GM12878 (cell line): ENCODE measurements around the gene IFT25. TPM values are rescaled to one million over a fixed set of nuclear protein-coding genes. Genes with fewer than 3 reads are reported as not detected.

Experiments used
- ATAC-seq: fragments of 200-7000 bp; cut with Tn5 transposase; 3 replicates; pipeline ENCODE4 v1.9.1; 2020; ENCODE audit warnings: mild to moderate bottlenecking, moderate library complexity
- BruUV-seq: library from RNA; stranded (reverse); fragments of 400-500 nt; replicated peaks from 2 replicates; lab custom pipeline; 2021; lab: Mats Ljungman, UMichigan
- CTCF ChIA-PET: fragments of 300-600 bp; sonication (Branson Sonifier 250); formaldehyde crosslinking; extraction: SDS; loops from one replicate; lab custom pipeline; 2021; ENCODE audit warnings: inconsistent platforms; lab: Yijun Ruan, JAX
- POLR2A ChIA-PET: fragments of 350-600 bp; formaldehyde crosslinking; extraction: SDS; loops from one replicate; lab custom pipeline; 2021; ENCODE audit warnings: inconsistent platforms; lab: Charles Lee
- RAD21 ChIA-PET: fragments of 300-600 bp; sonication (Branson Sonifier 250); formaldehyde crosslinking; loops from one replicate; lab custom pipeline; 2023; ENCODE audit warnings: antibody characterized with exemption; ENCODE audit not compliant: unreplicated experiment; lab: Charles Lee
- SMC1A ChIA-PET: fragments of 300-600 bp; sonication (Branson Sonifier 250); formaldehyde crosslinking; loops from one replicate; lab custom pipeline; 2023; ENCODE audit not compliant: unreplicated experiment, uncharacterized antibody; lab: Charles Lee
- DNase-seq: peaks from one replicate; pipeline ENCODE4 v3.0.0-alpha.2; 2011; ENCODE audit warnings: low read depth, low spot score
- FAIRE-seq: peaks from 3 replicates; lab custom pipeline; 2011; peaks lifted over from hg19 to GRCh38; lab: Jason Lieb, UNC
- H2AFZ ChIP-seq: 2 replicates; pipeline ENCODE4 v1.6.0; 2011; ENCODE audit warnings: low read depth, low read length, control low read depth; ENCODE audit not compliant: control insufficient read depth
- H3K27ac ChIP-seq: 2 replicates; pipeline ENCODE4 v1.5.1; 2011; ENCODE audit warnings: control low read depth; ENCODE audit not compliant: control insufficient read depth, insufficient read depth
- H3K27me3 ChIP-seq, 2 experiments: replicated peaks in 1 of 2; 2 replicates each; pipeline versions ENCODE4 v1.6.0 to v1.6.1; 2011; ENCODE audit warnings: low read length in 1 of 2; ENCODE audit not compliant: control insufficient read depth in 2 of 2, insufficient read depth in 2 of 2
- H3K36me3 ChIP-seq, 2 experiments: 2 replicates each; pipeline ENCODE4 v1.5.1; 2011; ENCODE audit warnings: low read length in 1 of 2; ENCODE audit not compliant: control insufficient read depth in 2 of 2, insufficient read depth in 2 of 2
- H3K4me1 ChIP-seq: 2 replicates; pipeline ENCODE4 v1.6.1; 2011; ENCODE audit warnings: mild to moderate bottlenecking, low read length, moderate library complexity, mixed read lengths; ENCODE audit not compliant: control insufficient read depth, insufficient read depth
- H3K4me2 ChIP-seq: 2 replicates; pipeline ENCODE4 v1.6.0; 2011; ENCODE audit warnings: control low read depth; ENCODE audit not compliant: control insufficient read depth, insufficient read depth
- H3K4me3 ChIP-seq: fragments of 200-600 bp; sonication (generic); 2 replicates; pipeline ENCODE4 v1.5.1; 2016
- H3K79me2 ChIP-seq: 2 replicates; pipeline ENCODE4 v1.6.0; 2011; ENCODE audit warnings: low read length; ENCODE audit not compliant: control insufficient read depth, insufficient read depth
- H3K9ac ChIP-seq: 2 replicates; pipeline ENCODE4 v1.8.0; 2011; ENCODE audit warnings: low read length, control low read depth, mixed read lengths; ENCODE audit not compliant: control insufficient read depth, insufficient read depth
- H3K9me3 ChIP-seq: replicated peaks from 3 replicates; pipeline ENCODE4 v1.5.1; 2011; ENCODE audit warnings: mild to moderate bottlenecking, low read length; ENCODE audit not compliant: control insufficient read depth, insufficient read depth
- H4K20me1 ChIP-seq: 2 replicates; pipeline ENCODE4 v1.6.0; 2011; ENCODE audit not compliant: control insufficient read depth, insufficient read depth
- BCL11A ChIP-seq: IDR thresholded peaks from 2 replicates; pipeline ENCODE4 v1.6.1; 2011; ENCODE audit warnings: low read depth, low read length
- BRCA1 ChIP-seq: IDR thresholded peaks from 2 replicates; pipeline ENCODE4 v1.6.1; 2011; ENCODE audit warnings: low read depth, low read length, improper control_type of control experiment
- DPF2 ChIP-seq: fragments of 450-650 bp; IDR thresholded peaks from 2 replicates; pipeline ENCODE4 v1.6.1; 2017; ENCODE audit warnings: mild to moderate bottlenecking
- HDGF ChIP-seq: fragments of 450-650 bp; IDR thresholded peaks from 2 replicates; pipeline ENCODE4 v1.6.1; 2016; ENCODE audit warnings: antibody characterized with exemption
- IRF3 ChIP-seq: fragments of 450-650 bp; IDR thresholded peaks from 2 replicates; pipeline ENCODE4 v1.6.1; 2014; ENCODE audit warnings: mild to moderate bottlenecking
- MEF2B ChIP-seq: fragments of 450-650 bp; IDR thresholded peaks from 2 replicates; pipeline ENCODE4 v1.6.1; 2018; ENCODE audit warnings: mild to moderate bottlenecking, moderate library complexity; ENCODE audit not compliant: partially characterized antibody, poor library complexity, severe bottlenecking
- MYC ChIP-seq: IDR thresholded peaks from 2 replicates; pipeline ENCODE4 v1.6.1; 2011; ENCODE audit warnings: mild to moderate bottlenecking, low read length, moderate library complexity, inconsistent platforms; ENCODE audit not compliant: insufficient read depth, insufficient replicate concordance, insufficient read length, severe bottlenecking
- NFYB ChIP-seq: IDR thresholded peaks from 2 replicates; pipeline ENCODE4 v1.6.1; 2011; ENCODE audit warnings: low read depth, mild to moderate bottlenecking, low read length, improper control_type of control experiment, moderate library complexity; ENCODE audit not compliant: insufficient read depth
- NR2C2 ChIP-seq: IDR thresholded peaks from 2 replicates; pipeline ENCODE4 v1.6.1; 2011; ENCODE audit warnings: borderline replicate concordance, low read depth; ENCODE audit not compliant: control insufficient read depth, insufficient read length
- SIN3A ChIP-seq: IDR thresholded peaks from 2 replicates; pipeline ENCODE4 v1.6.1; 2012; ENCODE audit warnings: low read depth, low read length, improper control_type of control experiment
- SPI1 ChIP-seq: IDR thresholded peaks from 2 replicates; pipeline ENCODE4 v1.6.1; 2011; ENCODE audit warnings: low read depth, mild to moderate bottlenecking, low read length, moderate library complexity, borderline replicate concordance; ENCODE audit not compliant: insufficient read depth
- ZSCAN29 ChIP-seq: fragments of 450-650 bp; IDR thresholded peaks from 2 replicates; pipeline ENCODE4 v1.6.1; 2017; ENCODE audit warnings: mild to moderate bottlenecking, moderate library complexity
- WGBS: methylation state at CpG from one replicate; pipeline ENCODE4 v1.1.6; 2016; ENCODE audit warnings: low lambda C conversion rate; ENCODE audit not compliant: insufficient replicate concordance, insufficient coverage; ENCODE audit errors: missing lambda C conversion rate; 5-methylcytosine and 5-hydroxymethylcytosine counted together
- in situ Hi-C: fragments of 300-500 bp; cut with MboI; formaldehyde crosslinking; loops from 9 replicates; pipeline ENCODE4 v1.14.3; 2018; ENCODE audit warnings: mixed read lengths
- intact Hi-C: fragments of 100-400 bp; cut with micrococcal nuclease; formaldehyde crosslinking; loops from one replicate; pipeline ENCODE4 v1.14.2; 2022; ENCODE audit not compliant: unreplicated experiment
- polyA plus RNA-seq, 11 experiments: library from polyadenylated mRNA; depleted of rRNA in 4 of 11; unstranded in 6 of 11; stranded (reverse) in 5 of 11; fragments of >200 nt; fragmentation: Nextera tagmentation in 4 of 11; fragmentation: Illumina TruSeq in 1 of 11; extraction: Ambion mirVana in 4 of 11; extraction: Trizol in 1 of 11; gene quantifications; 1 replicate in 1 of 11; 2 replicates in 10 of 11; pipeline versions ENCODE4 v1.2.1 to v1.2.3, GENCODE V29; 2011 to 2016; ENCODE audit warnings: inconsistent platforms in 2 of 11, missing spikeins in 2 of 11, low read depth in 1 of 11
- total RNA-seq, 4 experiments: library from RNA; depleted of rRNA in 3 of 4; stranded (reverse); fragments of >200 nt in 3 of 4; fragmentation: Illumina TruSeq in 1 of 4; extraction: Trizol in 1 of 4; gene quantifications; 2 replicates each; pipeline versions ENCODE4 v1.2.1 to v1.2.3, GENCODE V29; 2013 to 2021
- TF ChIP-seq, protein P1 (sequence below): IDR thresholded peaks from 2 replicates; pipeline ENCODE4 v1.6.1; 2011; ENCODE audit warnings: mild to moderate bottlenecking, low read depth, low read length, moderate library complexity; ENCODE audit not compliant: insufficient replicate concordance
- TF ChIP-seq, protein P2 (sequence below): fragments of 450-650 bp; IDR thresholded peaks from 2 replicates; pipeline ENCODE4 v1.6.1; 2016; ENCODE audit warnings: mild to moderate bottlenecking, moderate library complexity, borderline replicate concordance

IFT25 gene
- total and polyA plus RNA-seq, 10 of the 15 experiments (the other 5 are each of a cell fraction or from before 2014, with no cell fraction given): 55.7 to 242 (median 131) TPM

GRCh38 chr1:53891018-53891417, 54.5 kb downstream of the IFT25 start:
- FAIRE-seq (no peak), ATAC-seq (no peak), DNase-seq (no peak)
- no peaks in the 10 kb centered on the region for H3K27me3 ChIP-seq
- ChIA-PET RAD21 (no interaction called here), CTCF (interaction anchor here (0.7 to 4.6 kb wide), 2 partner anchors 12 to 68 kb away, joined by 3 to 33 read pairs; no protein-coding TSS in a partner anchor), POLR2A (interaction anchor here (0.5 to 1.7 kb wide), 4 partner anchors 54 to 1315 kb away, joined by 3 to 9 read pairs (median 4); partner anchors contain the start of gene IFT25), SMC1A (interaction anchor here (0.8 to 2.6 kb wide), 3 partner anchors 33 to 54 kb away, joined by 3 to 10 read pairs (median 3); partner anchors contain the start of genes IFT25 and LRRC42)
- WGBS: 95% methylated on average over 2 of the region's 2 CpGs
- no peak overlapping the region for H3K4me3 ChIP-seq
- H3K4me1 ChIP-seq: peaks cover 5% of the 10 kb centered on the region; the same call in 1 of the 2 replicates
- H3K9me3 ChIP-seq: no peaks in the 10 kb centered on the region
- no peak overlapping the region for H2AFZ ChIP-seq
- H3K36me3 ChIP-seq: no peaks in the 10 kb centered on the region
- no peak overlapping the region for H3K4me2 ChIP-seq
- TF ChIP-seq BCL11A (no peak), MYC (no peak), BRCA1 (no peak), NR2C2 (no peak), SIN3A (no peak), DPF2 (no peak), MEF2B (no peak), NFYB (no peak), ZSCAN29 (no peak), IRF3 (no peak), HDGF (no peak), SPI1 (no peak)
- TF ChIP-seq, protein P1, sequence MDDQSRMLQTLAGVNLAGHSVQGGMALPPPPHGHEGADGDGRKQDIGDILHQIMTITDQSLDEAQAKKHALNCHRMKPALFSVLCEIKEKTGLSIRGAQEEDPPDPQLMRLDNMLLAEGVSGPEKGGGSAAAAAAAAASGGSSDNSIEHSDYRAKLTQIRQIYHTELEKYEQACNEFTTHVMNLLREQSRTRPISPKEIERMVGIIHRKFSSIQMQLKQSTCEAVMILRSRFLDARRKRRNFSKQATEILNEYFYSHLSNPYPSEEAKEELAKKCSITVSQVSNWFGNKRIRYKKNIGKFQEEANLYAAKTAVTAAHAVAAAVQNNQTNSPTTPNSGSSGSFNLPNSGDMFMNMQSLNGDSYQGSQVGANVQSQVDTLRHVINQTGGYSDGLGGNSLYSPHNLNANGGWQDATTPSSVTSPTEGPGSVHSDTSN: no peak
- TF ChIP-seq, protein P2, sequence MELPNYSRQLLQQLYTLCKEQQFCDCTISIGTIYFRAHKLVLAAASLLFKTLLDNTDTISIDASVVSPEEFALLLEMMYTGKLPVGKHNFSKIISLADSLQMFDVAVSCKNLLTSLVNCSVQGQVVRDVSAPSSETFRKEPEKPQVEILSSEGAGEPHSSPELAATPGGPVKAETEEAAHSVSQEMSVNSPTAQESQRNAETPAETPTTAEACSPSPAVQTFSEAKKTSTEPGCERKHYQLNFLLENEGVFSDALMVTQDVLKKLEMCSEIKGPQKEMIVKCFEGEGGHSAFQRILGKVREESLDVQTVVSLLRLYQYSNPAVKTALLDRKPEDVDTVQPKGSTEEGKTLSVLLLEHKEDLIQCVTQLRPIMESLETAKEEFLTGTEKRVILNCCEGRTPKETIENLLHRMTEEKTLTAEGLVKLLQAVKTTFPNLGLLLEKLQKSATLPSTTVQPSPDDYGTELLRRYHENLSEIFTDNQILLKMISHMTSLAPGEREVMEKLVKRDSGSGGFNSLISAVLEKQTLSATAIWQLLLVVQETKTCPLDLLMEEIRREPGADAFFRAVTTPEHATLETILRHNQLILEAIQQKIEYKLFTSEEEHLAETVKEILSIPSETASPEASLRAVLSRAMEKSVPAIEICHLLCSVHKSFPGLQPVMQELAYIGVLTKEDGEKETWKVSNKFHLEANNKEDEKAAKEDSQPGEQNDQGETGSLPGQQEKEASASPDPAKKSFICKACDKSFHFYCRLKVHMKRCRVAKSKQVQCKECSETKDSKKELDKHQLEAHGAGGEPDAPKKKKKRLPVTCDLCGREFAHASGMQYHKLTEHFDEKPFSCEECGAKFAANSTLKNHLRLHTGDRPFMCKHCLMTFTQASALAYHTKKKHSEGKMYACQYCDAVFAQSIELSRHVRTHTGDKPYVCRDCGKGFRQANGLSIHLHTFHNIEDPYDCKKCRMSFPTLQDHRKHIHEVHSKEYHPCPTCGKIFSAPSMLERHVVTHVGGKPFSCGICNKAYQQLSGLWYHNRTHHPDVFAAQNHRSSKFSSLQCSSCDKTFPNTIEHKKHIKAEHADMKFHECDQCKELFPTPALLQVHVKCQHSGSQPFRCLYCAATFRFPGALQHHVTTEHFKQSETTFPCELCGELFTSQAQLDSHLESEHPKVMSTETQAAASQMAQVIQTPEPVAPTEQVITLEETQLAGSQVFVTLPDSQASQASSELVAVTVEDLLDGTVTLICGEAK: no peak
- H4K20me1 ChIP-seq: no peaks in the 10 kb centered on the region
- in situ Hi-C loops (loop anchor here (5.0 kb wide), 1 partner anchor 51 kb away; no protein-coding TSS in a partner anchor), intact Hi-C loops (no loop called here)
- BruUV-seq: no TSS peak
- no peak overlapping the region for H3K27ac ChIP-seq
- peaks cover 5% of the 10 kb centered on the region for H3K79me2 ChIP-seq
- no peak overlapping the region for H3K9ac ChIP-seq
